CD1c-positive myeloid dendritic cell (primary cell): ENCODE results near the gene SMAD3.

Source experiments
- DNase-seq: peaks from one replicate; pipeline ENCODE4 v3.0.0-alpha.2; 2016; ENCODE audit errors: extremely low spot score

The SMAD3 gene

DNA sequence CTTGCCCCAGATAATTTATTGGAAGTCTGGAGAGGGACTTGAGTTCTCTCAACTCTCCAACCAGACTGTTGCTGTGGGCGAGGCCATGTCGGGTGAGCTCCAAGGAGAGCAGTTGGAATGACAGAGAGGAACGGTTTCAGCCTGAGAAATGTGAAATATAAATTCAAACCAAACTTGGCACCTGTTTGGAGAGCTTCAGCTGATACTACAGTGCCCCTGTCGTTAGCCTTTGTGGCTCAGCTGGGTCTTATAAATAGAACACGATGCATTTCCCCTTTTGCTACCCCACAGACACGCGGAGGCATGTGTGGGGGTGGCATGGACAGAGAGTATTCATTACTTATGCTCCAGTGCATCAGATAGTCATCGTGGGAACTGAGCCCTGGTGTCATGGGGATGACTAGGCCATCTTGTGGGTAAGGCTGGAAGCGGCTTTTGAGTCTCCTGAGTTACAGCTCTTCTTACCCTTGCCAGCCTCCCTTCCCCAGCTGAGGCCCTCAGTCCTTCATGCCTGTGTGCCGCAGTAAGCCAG, 15.6 kb downstream of the SMAD3 start:
- peak; percentile 95 for DNase-seq

DNA sequence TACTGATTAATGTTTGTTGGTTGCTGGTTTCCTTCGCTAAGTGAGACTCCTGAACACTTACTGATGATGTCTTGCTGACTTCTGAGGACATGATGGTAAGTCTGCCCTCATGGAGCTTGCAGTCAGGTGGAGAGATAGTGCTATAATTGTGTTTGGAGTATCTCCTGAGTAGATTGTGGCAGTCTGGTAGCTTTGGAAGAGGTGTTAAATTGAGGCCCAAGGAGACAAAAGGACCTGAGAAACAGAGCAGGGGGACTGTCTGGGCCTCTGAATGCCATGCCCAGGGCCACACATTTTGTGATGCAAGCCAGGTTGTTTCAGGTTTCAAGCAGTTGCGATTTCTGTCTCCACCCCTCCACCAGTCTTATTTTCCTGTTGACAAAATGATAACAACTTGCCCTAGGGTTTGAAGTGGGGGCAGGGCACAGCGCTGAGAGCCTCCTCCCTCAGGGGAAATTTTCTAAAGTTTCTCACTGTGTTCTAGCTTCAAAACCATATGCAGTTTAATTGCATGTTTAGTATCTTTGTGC, 16.7 kb downstream of the SMAD3 start:
- no peak for DNase-seq

DNA sequence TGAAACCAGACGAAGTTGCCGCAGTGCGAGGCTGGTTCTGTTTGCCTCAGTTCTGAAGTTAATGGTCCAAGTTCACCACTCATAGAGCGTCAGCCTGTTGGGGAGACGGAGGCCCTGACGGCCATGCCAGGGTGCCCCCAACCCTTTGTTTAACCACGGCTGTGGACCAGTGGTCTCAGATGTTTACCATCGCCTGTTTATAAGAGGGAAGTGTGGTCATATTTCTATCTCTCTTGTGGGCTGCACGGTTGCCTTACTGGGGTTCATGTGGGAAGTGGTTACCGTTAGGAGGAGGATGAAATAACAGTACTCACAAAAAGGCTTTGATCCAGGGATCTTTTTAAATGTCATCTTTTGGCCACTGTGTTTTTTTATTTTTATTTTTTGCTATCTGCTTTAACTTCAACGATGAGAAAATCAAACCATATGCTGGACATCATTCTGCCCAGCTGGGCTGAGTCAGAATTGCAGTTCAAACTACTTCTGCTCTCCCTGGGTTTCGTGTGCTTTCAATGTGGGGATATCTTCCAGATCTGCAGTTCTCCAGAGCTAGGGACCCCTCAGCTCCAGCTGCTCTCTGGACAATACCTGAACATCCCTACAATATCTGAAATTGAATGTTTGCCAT, 17.8 kb downstream of the SMAD3 start:
- peak; percentile 55 for DNase-seq

DNA sequence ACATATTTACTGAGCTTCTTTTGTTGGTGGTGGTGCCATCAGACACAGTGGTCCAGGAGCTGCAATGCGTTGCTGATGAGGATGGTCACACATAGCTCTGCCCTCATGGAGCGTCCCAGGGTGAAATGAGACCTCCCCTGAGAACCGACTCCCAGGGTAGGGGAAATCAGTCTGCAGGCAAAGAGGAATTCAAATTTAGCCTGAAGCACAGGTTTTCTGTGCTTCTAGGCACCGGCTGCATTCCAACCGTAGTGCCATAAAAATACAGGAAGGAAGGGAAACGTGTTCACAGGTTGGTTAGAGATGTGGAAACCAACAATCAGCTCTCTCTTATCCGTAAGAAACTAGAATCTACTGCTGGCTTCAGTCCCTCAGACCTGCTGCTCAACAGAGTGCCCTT, 19.2 kb downstream of the SMAD3 start:
- DNase-seq: no peak

DNA sequence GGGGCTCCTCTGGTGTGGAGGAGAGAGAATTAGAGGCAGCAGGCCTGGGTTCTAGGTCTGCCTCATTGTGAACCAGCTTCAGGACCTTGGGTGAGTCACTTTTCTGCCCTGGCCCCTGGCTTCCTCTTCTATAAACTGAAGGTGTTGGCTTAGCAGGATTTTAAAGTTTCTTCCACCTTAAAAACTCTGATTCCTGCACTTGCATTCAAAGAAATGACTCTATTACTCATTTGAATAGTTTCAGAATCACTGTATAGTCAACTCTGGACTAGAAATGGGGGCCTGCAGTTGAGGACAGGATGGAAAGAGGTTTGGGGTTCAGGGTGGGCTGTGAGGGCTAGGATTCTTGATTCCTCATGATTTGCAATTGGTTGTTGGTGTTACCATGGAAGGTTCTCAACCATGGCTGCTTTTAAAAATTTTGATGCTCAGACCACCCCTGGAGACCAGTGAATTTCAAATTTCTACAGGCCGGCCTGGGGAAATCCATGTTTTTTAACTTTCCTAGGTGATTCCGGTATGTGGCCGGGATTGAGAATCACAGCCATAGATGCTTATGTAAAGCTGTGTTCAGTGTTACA, 19.9 kb downstream of the SMAD3 start:
- DNase-seq: peak; percentile 86

DNA sequence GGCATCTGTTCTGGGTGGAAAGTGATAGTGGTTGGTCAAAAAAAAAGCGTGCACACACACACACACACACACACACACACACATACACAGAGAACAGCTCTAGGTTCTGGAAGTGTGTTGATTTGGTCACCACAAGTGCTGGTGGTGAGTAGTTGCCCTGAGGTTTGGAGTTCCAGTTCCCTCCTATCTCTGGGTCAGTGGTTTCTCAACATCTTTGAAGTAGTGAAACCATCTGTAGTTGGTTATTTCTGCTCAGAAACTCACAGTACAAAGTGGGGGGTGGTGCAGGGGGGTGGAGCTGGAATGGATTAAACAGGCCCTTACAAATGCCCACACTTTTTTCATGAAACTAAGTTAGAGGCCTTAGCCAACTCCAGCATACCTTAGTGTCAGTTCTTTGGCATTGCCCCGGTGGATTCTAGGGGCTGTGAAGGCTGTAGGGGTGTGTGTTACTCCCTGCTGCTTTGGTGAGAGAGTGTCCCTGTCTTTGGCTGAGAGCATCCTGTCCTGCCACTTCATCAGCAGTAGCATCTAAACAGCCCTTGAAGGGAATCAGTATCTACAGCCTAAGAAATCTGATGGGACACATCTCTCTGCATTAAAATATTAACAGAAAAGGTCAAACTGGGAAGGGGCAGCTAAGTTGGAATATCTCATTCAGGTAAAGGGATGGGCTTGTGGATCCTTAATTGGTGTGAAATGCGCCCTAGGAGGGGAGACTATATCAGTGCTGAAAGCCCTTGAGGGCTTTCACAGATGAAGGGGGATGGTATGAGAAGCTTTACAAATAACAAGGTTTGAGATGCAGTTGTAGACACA, 20.6 kb downstream of the SMAD3 start:
- DNase-seq: peak; percentile 91

DNA sequence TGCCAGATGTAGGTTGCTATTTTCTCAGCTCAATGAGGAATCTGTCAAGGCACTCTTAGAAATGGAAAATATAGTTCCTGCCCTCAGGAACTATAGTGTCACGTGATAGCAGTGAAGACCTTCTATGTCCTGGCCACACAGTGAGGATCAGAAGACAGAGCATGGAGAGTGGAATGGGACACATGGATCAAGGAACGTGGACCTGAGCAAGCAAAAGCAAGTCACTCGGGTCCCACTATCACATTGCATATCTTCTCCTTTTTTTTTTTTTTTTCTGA, 21.2 kb downstream of the SMAD3 start:
- no peak for DNase-seq

DNA sequence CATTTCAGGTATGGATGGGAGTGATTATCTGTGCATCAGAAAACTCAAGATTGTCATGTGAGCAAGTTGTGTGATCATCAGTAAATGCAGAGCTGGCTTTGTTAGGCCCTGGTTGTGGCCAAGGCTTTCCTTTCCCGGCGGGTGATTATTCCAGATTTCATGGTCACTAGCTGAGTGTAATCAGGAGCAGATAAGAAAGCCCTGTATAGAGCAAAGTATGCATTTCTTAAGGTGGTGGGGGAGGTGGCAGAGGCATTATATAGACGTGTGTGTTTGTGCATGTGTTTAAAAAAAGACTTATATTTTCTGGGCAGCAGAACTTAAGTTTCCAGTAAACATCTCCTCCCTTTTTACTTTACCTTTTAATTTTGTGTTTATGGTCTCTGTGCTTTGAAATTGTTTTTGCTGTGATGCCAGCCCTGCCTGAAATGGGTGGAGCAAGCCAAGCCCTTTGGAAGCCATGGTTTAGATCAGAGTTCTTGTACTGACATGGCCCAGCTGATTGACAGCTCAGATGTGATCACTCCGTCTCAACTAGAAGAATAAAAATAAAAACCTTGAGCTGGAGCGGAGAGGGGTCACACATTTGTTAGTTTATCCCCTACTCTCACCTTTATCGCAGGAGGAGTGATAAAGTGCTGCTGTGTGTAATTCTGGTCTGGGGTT, 22.2 kb downstream of the SMAD3 start:
- DNase-seq: no peak

DNA sequence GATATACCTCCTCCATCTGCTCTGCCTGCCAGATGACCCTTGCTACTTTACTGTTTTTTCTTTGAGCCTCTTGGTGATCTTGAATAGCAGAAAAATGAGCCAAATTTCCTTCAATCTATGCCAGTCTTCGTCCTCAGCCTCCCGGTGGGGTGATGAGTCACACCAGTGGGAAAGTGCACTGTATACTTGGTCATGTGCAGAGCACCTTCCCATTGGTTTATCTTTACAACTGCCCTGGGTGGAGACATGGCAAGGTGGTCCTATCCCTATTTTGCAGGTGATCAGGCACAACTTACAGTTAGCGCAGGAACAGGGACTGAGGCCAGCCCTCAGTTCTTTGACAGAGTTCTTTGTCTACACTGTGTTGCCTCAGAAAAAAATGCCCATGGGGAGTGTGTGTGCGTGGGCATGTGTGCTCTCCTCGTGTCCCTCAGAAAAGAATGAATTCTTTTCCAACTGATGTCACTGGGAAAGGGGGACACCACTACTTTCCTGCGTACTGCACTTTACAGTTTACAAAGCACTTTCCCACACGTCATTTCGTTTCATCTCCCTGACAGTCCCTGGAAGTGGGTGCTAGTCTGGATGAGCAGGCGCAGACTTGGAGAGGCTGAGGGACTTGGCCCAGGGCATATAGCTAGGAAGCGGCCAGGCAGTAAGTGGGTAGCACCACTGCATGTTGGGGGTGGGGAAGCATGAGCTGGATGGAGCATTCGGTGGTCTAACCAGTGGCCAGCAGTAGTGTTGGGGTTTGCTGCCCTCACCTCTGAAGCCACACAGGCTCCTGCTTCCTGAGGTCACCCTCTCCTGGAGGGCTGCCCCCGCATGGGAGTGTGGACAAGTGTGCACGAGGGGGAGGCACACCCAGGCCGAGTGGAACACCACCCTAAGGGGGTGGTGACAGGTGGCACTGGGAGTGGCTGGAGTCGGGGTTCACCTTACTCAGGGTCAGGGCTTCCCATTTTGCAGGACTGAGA, 24.1 kb downstream of the SMAD3 start:
- no peak for DNase-seq

DNA sequence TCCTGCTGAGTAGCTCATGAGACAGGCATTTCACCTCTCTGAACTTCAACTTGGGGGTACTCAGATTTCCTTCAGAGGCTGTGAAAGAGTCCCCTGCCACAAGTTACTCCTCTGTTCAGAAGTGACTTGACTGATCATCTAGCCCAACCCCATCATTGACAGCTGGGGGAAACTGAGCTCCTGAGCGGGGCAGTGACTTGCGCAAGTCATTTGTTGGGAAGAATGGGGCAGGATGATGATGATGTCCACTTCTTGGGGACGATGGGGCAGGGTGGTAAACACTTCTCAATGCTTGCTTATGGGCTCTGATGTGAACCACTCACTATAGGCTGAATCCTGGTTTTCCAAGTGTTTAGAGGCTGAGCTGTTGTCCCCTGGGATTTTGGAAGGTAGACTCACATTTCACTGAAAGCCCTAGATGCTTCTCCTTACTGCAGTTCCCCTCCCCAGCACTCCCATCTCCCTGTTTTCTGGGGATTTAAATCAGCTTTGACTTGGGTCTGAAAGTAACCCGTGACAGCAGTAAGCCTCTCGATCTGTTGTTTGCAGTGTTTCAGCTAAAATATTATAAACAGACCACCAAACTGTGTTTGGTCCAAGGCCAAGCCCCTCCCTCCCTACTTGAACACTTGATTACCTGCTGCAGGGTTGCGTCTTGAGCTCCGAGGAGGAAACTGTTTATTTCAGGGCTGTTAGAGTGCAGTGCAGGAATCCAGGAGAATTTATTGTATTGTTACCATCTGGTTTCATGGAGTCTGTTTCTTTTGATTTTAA, 25.1 kb downstream of the SMAD3 start:
- DNase-seq: no peak

DNA sequence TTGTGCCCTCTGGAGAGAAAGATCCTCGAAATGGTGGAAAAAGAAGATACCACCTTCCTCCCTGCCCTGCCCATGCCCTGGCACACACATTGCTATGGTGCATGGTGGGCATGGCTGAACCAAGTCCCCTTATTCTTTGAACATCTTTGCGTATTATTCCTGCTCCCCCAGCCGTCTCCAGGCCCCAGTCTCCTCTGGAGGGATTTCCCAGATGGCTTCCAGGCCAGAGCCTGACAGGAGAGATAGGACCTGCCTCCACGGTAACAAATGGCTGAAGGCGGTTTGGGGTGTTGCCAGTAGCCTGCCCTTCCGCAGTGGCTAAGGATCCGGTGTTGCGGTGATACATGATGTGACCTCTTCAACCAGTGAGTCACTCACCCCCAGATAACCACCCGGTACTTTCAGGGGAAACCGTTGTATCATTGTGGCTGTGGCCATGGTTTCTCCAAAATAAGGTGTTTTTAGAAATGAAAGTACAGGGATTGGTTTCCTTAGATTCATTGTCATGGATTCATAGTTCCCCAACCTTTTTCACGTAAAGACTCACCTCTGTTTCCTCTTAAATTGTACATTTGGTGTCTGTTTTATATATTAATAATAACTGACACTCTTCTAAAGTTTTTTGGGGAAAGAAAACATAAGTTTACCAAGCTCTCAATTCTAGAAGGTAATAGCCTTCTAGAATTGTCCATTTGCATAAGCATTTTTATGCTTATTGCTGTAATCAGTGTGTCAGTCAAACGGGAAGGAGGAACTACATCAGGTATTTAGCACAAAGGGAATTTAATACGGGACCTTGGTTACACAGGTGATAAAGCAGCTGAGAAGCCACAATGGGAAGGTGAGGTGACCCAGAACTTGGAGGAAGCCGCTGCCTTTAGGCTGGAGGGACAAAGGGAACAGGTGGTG, 25.9 kb downstream of the SMAD3 start:
- peak; percentile 90 for DNase-seq

DNA sequence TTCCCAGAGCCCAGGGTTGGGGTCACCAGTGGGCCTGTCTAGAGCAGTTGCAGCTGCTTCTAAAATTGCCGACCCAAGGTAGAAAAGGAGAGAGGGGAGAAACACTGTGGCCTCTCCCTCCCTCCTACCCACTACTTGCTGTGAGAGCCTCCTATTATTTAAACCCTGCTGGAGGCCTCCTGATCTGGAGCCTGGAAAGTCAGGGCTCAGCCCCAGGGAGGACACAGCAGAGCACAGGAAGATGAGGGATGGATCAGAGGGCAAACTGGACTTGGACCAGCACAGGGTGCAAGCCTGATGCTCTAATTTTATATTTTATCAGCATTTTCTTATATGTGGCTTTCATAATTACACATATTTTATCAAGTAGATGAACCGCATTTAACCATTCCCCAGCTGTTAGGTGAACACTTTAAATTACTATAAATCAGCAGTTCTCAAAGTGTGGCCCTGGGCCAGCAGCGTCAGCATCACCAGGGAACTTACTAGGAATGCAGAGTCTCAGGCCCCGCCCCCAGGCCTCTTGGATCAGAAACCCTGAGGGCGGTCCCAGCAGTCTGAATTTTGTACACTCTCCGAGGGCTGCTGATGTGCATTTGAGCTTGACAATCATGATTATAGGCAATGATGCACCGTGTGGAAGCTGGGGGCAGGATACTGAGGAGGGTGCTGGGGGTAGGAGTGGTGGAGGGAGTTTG, 26.7 kb downstream of the SMAD3 start:
- DNase-seq: no peak

DNA sequence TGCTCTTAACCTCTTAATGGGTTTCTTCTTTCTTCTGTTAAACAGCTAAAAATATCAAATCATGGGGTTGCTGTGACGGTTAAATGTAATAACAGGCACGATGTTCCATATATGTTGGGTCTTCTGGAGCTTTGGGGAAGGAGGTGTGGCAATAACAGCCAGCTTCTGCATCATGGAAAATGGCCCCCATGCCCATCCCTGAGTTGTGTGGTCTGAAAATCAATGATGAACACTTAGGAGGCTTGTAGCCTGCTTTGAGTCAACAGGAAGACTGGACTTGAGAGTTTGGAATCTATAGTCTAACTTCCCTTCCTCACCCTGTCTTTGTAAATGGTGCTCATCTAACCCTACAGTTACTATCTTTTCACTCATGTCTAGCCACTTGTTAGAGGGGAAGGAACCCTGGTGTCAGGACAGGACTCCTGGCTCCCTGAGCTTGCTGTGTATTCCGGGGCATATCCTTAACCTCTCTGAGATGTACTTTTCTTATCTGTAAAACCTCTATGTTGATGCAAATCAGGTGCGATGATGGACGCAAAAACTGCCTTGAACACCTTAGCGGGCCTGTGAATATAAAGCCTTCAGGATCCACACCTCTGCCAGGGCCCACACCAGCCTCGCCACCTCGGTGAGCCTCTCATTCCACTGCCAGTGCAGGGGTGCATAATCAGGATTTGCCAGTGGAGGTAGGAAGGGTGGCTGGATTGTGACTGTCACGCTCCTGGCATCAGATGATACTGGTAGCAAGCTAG, 27.5 kb downstream of the SMAD3 start:
- peak; percentile 55 for DNase-seq

DNA sequence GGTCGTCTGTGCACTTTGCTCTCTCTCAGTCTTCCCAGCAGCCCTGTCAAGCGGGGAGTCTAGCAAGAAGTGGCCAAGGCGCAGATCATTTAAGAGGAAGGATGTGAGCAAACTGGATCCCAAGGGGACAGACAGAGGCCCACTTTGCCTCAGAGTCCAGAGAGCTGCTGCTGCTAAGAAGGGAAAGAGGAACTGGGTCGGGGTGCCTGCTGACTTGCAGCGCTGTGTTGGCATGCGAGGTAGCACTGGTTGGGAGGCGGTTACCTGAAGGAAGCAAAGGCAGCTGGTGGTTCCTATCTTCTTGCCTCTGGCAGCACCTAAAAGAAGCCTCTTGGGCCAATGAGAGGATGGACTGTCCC, 28.1 kb downstream of the SMAD3 start:
- DNase-seq: peak; percentile 91

DNA sequence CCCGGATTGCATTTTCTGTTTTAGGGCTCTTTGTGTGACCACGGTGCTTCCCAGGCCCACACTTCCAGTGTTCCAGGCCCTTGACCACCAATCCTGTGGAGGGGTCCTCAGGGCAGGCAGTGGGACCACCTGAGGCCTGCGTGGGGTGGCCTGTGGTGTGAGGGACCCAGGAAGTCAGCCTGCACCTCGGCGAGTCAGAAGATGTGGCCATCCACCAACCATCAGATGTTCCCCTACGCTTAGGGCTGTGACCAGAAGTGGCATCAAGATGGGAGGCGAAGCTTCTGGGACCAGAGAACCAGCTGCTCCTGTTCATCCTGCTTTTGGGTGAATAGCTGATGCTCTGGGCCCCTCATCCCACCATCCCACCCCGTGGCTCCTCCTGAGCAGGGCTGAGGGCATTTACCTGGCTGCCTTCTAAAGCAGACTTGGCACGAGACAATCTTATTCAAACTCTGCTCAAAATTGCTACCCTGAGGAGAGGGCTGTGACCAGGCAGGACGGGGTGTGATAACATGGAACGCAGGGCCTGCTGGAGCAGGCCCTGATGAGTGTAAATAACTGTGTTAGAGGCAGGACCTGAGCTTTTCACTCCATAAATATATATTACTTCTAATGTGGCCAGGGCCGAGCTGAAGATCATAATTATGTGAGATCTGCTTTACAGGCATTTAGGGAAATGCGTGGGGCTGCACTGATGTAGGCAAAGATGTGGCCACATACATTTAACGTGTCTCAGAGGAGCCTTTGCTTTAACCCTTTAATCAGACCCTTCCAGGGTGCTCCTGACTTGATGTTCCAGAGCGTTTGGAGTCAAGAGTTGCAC, 28.8 kb downstream of the SMAD3 start:
- no peak for DNase-seq

DNA sequence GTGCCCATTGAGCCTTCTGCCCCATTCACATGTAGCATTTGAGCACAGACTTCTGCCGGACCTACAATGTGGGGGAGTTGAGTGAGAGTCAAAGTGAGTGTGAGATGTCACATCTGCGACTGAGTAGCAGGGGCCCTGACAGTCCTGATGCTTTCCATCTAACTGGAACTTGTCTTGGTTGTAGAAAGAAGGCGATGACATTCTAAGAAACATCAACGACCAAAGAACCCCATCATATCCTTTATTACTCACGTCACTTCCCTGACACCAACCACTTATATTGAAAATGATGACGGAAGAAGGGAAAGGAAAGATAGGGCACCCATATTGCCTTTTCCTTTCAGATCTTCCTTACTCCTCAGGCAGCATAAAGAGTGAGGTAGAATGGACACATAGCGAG, 30.5 kb downstream of the SMAD3 start:
- DNase-seq: no peak
